Mucosa of stomach (tissue), 1 donor: Measurements from ENCODE around the gene DIAPH3.
"Not testable (repeated sequence)": the region's sequence is repeated elsewhere in the genome, so short reads cannot be mapped to it uniquely, and the experiment has no call there.

Experiments used
- H3K27me3 ChIP-seq: one replicate; pipeline ENCODE4 v1.7.0; 2013; ENCODE audit warnings: mild to moderate bottlenecking, low read length; ENCODE audit not compliant: control insufficient read depth, insufficient read depth
- H3K36me3 ChIP-seq: one replicate; pipeline ENCODE4 v1.7.0; 2013; ENCODE audit warnings: low read length; ENCODE audit not compliant: control insufficient read depth, insufficient read depth
- H3K4me1 ChIP-seq: one replicate; pipeline ENCODE4 v1.7.0; 2013; ENCODE audit warnings: mild to moderate bottlenecking, low read length; ENCODE audit not compliant: control insufficient read depth, insufficient read depth
- H3K4me3 ChIP-seq: one replicate; pipeline ENCODE4 v1.7.0; 2013; ENCODE audit warnings: low read length
- H3K9ac ChIP-seq: one replicate; pipeline ENCODE4 v1.7.0; 2013; ENCODE audit warnings: mild to moderate bottlenecking, low read length, moderate library complexity
- H3K9me3 ChIP-seq: one replicate; pipeline ENCODE4 v1.7.0; 2013; ENCODE audit warnings: mild to moderate bottlenecking, low read length, moderate library complexity; ENCODE audit not compliant: control insufficient read depth
- donor health status: Pancreatic carcinoma.

DIAPH3 gene, protein sequence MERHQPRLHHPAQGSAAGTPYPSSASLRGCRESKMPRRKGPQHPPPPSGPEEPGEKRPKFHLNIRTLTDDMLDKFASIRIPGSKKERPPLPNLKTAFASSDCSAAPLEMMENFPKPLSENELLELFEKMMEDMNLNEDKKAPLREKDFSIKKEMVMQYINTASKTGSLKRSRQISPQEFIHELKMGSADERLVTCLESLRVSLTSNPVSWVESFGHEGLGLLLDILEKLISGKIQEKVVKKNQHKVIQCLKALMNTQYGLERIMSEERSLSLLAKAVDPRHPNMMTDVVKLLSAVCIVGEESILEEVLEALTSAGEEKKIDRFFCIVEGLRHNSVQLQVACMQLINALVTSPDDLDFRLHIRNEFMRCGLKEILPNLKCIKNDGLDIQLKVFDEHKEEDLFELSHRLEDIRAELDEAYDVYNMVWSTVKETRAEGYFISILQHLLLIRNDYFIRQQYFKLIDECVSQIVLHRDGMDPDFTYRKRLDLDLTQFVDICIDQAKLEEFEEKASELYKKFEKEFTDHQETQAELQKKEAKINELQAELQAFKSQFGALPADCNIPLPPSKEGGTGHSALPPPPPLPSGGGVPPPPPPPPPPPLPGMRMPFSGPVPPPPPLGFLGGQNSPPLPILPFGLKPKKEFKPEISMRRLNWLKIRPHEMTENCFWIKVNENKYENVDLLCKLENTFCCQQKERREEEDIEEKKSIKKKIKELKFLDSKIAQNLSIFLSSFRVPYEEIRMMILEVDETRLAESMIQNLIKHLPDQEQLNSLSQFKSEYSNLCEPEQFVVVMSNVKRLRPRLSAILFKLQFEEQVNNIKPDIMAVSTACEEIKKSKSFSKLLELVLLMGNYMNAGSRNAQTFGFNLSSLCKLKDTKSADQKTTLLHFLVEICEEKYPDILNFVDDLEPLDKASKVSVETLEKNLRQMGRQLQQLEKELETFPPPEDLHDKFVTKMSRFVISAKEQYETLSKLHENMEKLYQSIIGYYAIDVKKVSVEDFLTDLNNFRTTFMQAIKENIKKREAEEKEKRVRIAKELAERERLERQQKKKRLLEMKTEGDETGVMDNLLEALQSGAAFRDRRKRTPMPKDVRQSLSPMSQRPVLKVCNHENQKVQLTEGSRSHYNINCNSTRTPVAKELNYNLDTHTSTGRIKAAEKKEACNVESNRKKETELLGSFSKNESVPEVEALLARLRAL

GRCh38 chr13:60163478-60164233 lies at the start of gene DIAPH3:
DIAPH3 (minus strand) TSS chr13:60163928; CDS start chr13:60163766, 162 bp downstream.
- peak within 1 kb of the TSS; percentile 86 for H3K9ac ChIP-seq
- peaks cover 14% of the 10 kb centered on the region for H3K4me1 ChIP-seq
- H3K9me3 ChIP-seq = no peaks in the 10 kb centered on the region
- no peaks in the 10 kb centered on the region for H3K36me3 ChIP-seq
- H3K4me3 ChIP-seq = peak within 1 kb of the TSS; percentile 94
- no peaks in the 10 kb centered on the region for H3K27me3 ChIP-seq

- H3K9ac ChIP-seq = no peak overlapping the region
- H3K9me3 ChIP-seq = no peaks in the 10 kb centered on the region
- no peaks in the 10 kb centered on the region for H3K36me3 ChIP-seq
- H3K4me3 ChIP-seq = no peak overlapping the region
- H3K27me3 ChIP-seq = no peaks in the 10 kb centered on the region
- peaks cover 5% of the 10 kb centered on the region for H3K4me1 ChIP-seq
Observed at GRCh38 chr13:60213236-60213744, 49.6 kb upstream of the DIAPH3 start.

DNA sequence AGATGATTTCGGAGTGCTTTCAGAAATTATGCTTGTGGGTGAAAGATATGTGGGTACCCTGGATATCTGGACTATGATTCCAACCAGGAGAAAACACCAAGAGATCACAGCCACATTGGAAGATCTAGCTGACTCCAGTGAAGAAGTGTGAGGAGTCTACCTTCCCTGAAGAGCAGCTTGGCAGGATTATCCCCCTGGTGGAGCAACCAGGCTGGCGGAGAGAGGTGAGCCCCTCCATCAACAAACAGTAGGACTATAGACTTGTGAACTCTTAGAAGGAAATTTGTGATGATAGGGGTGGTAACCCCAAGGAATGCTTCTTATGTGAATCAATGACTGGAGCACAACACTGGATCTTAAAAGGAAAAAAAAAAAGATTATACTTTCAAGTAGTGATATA lies 47.8 kb upstream of the DIAPH3 start:
- no peaks in the 10 kb centered on the region for H3K27me3 ChIP-seq
- no peaks in the 10 kb centered on the region for H3K36me3 ChIP-seq
- no peaks in the 10 kb centered on the region for H3K9me3 ChIP-seq
- H3K9ac ChIP-seq = no peak overlapping the region
- H3K4me3 ChIP-seq = no peak overlapping the region
- H3K4me1 ChIP-seq = peaks cover 5% of the 10 kb centered on the region

DNA sequence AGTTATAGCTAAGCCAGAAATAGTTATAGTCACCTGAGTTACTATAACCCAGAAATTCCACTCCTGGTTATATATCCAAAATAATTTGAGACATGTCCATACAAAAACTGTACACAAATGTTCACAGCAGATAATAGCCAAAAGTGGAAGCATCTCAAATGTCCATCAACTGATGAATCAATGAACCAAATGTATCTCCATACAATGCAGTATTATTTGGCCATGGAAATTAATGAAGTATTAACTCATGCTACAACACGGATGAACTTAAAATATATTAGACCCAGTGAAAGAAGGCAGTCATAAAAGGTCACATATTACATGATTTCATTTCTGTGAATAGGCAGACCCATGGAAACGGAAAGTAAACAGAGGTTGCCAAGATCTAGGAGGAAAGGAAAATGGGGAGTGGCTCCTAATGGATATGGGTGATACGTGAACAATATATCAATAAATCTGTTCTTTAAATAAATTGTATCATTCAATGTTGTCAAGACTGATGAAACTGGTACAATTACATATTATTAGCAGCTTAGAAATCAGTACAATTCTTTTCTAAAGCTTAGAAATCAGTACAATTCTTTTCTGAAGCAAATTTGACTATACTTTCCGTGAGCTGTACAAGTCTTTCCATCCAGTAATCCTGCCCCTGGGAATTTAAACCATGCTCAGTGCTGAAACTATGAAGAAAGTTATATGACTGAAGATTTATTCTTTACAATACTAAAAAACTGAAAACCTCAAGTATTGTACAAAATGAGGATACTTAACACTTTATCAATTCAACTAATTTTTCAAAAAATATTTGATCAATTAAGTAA lies 47.0 kb upstream of the DIAPH3 start:
- no peaks in the 10 kb centered on the region for H3K36me3 ChIP-seq

DNA sequence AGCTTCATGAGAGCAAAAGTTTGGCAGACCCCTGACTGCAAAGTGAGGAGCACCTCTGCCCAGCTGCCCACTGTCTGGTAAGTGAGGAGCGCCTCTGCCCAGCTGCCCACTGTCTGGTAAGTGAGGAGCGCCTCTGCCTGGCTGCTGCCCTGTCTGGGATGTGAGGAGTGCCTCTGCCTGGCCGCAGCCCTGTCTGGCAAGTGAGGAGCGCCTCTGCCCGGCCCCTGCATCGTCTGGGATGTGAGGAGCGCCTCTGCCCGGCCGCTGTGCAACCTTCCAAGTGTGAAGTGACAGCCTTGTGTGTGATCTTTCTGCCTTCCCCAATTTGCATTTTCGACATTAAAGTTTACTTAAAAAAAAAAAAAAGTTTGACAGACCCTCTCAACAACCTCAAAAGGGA lies 41.8 kb upstream of the DIAPH3 start:
- H3K4me3 ChIP-seq, H3K27me3 ChIP-seq, H3K36me3 ChIP-seq, H3K9ac ChIP-seq, H3K4me1 ChIP-seq, H3K9me3 ChIP-seq: not testable (repeated sequence)

More for the DNA sequence above, 47.0 kb upstream of the DIAPH3 start:
- no peaks in the 10 kb centered on the region for H3K27me3 ChIP-seq
- H3K9ac ChIP-seq = no peak overlapping the region
- peaks cover 5% of the 10 kb centered on the region for H3K4me1 ChIP-seq
- no peaks in the 10 kb centered on the region for H3K9me3 ChIP-seq
- no peak overlapping the region for H3K4me3 ChIP-seq

- no peaks in the 10 kb centered on the region for H3K4me1 ChIP-seq
- no peak overlapping the region for H3K9ac ChIP-seq
- H3K36me3 ChIP-seq = no peaks in the 10 kb centered on the region
- no peaks in the 10 kb centered on the region for H3K9me3 ChIP-seq
- no peak overlapping the region for H3K4me3 ChIP-seq
- H3K27me3 ChIP-seq = no peaks in the 10 kb centered on the region
Observed at GRCh38 chr13:60201286-60201685, 37.6 kb upstream of the DIAPH3 start.

- H3K9me3 ChIP-seq, H3K27me3 ChIP-seq, H3K36me3 ChIP-seq, H3K9ac ChIP-seq, H3K4me1 ChIP-seq, H3K4me3 ChIP-seq: not testable (repeated sequence)
Observed at GRCh38 chr13:60195893-60196292, 32.2 kb upstream of the DIAPH3 start.

DNA sequence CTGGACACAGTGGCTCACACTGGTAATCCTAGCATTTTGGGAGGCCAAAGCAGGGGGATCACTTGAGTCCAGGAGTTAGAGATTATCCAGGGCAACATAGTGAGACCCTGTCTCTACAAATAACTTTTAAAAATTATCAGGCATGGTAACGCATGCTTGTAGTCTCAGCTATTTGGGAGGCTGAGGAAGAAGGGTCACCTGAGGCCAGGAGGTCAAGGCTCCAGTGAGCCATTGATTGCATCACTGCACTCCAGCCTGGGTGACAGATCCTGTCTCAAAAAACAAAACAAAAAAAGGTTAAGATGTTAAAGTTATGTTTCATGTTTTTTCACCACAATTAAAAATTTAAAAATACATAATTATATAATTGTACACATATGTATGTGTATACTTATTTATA lies 19.2 kb upstream of the DIAPH3 start:
- H3K4me1 ChIP-seq = no peaks in the 10 kb centered on the region
- H3K9me3 ChIP-seq = no peaks in the 10 kb centered on the region
- no peak overlapping the region for H3K4me3 ChIP-seq
- H3K27me3 ChIP-seq = no peaks in the 10 kb centered on the region
- no peak overlapping the region for H3K9ac ChIP-seq
- no peaks in the 10 kb centered on the region for H3K36me3 ChIP-seq

GRCh38 chr13:60178327-60178726 lies 14.6 kb upstream of the DIAPH3 start:
- Histone ChIP-seq H3K9me3 (no peaks in the 10 kb centered on the region), H3K36me3 (no peaks in the 10 kb centered on the region), H3K9ac (no peak overlapping the region), H3K4me1 (no peaks in the 10 kb centered on the region), H3K4me3 (no peak overlapping the region), H3K27me3 (no peaks in the 10 kb centered on the region)

GRCh38 chr13:60175571-60175970 lies 11.8 kb upstream of the DIAPH3 start:
- Histone ChIP-seq H3K36me3 (no peaks in the 10 kb centered on the region), H3K4me1 (no peaks in the 10 kb centered on the region), H3K9me3 (no peaks in the 10 kb centered on the region), H3K4me3 (no peak overlapping the region), H3K27me3 (no peaks in the 10 kb centered on the region), H3K9ac (no peak overlapping the region)

- Histone ChIP-seq H3K4me3 (no peak overlapping the region), H3K9me3 (no peaks in the 10 kb centered on the region), H3K9ac (no peak overlapping the region), H3K4me1 (no peaks in the 10 kb centered on the region), H3K27me3 (no peaks in the 10 kb centered on the region), H3K36me3 (no peaks in the 10 kb centered on the region)
Observed at GRCh38 chr13:60174113-60174512, 10.4 kb upstream of the DIAPH3 start.
